PC-9 (cell line): ENCODE results near the gene CLCF1.

ENCODE experiments used
- CTCF ChIP-seq: fragments of 200-600 bp; sonication (generic); conservative IDR thresholded peaks from 2 replicates; pipeline ENCODE4 v1.6.1; 2017; ENCODE audit warnings: mixed run types, antibody characterized with exemption, mild to moderate bottlenecking, moderate library complexity
- EZH2 ChIP-seq: fragments of 200-600 bp; sonication (generic); IDR thresholded peaks from 2 replicates; pipeline ENCODE4 v1.8.0; 2017; ENCODE audit warnings: antibody characterized with exemption, low read depth

GRCh38 chr11:67349036-67349435, 24.4 kb downstream of the CLCF1 start:
- TF ChIP-seq CTCF: no peak
- TF ChIP-seq EZH2: no peak
